PC-9 (cell line): ENCODE results near the gene TNFSF11. TPM values are rescaled to one million over a fixed set of nuclear protein-coding genes. Genes with fewer than 3 reads are reported as not detected.

Experiments
- BruUV-seq: library from RNA; stranded (reverse); fragments of 400-500 nt; replicated peaks from 2 replicates; lab custom pipeline; 2021; lab: Mats Ljungman, UMichigan
- CTCF ChIA-PET: fragments of 300-600 bp; sonication (Branson Sonifier 250); formaldehyde crosslinking; loops from one replicate; lab custom pipeline; 2022; ENCODE audit warnings: antibody characterized with exemption; lab: Charles Lee
- POLR2A ChIA-PET: fragments of 300-600 bp; sonication (Branson Sonifier 250); formaldehyde crosslinking; loops from one replicate; lab custom pipeline; 2022; ENCODE audit warnings: antibody characterized with exemption; ENCODE audit not compliant: unreplicated experiment; lab: Charles Lee
- DNase-seq, 2 experiments: peaks; one replicate each; pipeline versions ENCODE4 v3.0.0 to v3.0.0-alpha.2; 2015 to 2022; ENCODE audit warnings: mixed read lengths in 1 of 2
- H2AFZ ChIP-seq: fragments of 200-600 bp; sonication (generic); 2 replicates; pipeline ENCODE4 v1.8.1; 2017; ENCODE audit warnings: antibody characterized with exemption
- H3F3A ChIP-seq: fragments of 200-600 bp; sonication (generic); 2 replicates; pipeline ENCODE4 v1.8.1; 2017; ENCODE audit warnings: antibody characterized with exemption, mild to moderate bottlenecking, low read depth; ENCODE audit not compliant: insufficient read depth
- H3K27ac ChIP-seq: fragments of 200-600 bp; sonication (generic); 2 replicates; pipeline ENCODE4 v1.6.1; 2016; ENCODE audit warnings: mixed run types
- H3K27me3 ChIP-seq: fragments of 200-600 bp; sonication (generic); 2 replicates; pipeline ENCODE4 v1.6.1; 2016; ENCODE audit warnings: low read depth, mixed run types; ENCODE audit not compliant: insufficient read depth
- H3K36me3 ChIP-seq: fragments of 200-600 bp; sonication (generic); 2 replicates; pipeline ENCODE4 v1.6.1; 2016; ENCODE audit warnings: low read depth, mixed run types
- H3K4me1 ChIP-seq: fragments of 200-600 bp; sonication (generic); replicated peaks from 2 replicates; pipeline ENCODE4 v1.6.1; 2016; ENCODE audit warnings: mixed run types; ENCODE audit not compliant: insufficient read depth
- H3K4me2 ChIP-seq: fragments of 200-600 bp; sonication (generic); 2 replicates; pipeline ENCODE4 v1.6.1; 2017; ENCODE audit warnings: mixed run types
- H3K4me3 ChIP-seq: fragments of 200-600 bp; sonication (generic); 2 replicates; pipeline ENCODE4 v1.6.1; 2016; ENCODE audit warnings: mixed run types
- H3K79me2 ChIP-seq: fragments of 200-600 bp; sonication (generic); 2 replicates; pipeline ENCODE4 v1.6.1; 2017; ENCODE audit warnings: low read depth, mixed run types
- H3K9me2 ChIP-seq: fragments of 200-600 bp; sonication (generic); 2 replicates; pipeline ENCODE4 v1.8.1; 2017; ENCODE audit warnings: mild to moderate bottlenecking; ENCODE audit not compliant: insufficient read depth
- H3K9me3 ChIP-seq: fragments of 200-600 bp; sonication (generic); 2 replicates; pipeline ENCODE4 v1.8.1; 2016; ENCODE audit warnings: low read depth; ENCODE audit not compliant: insufficient read depth
- H4K20me1 ChIP-seq: fragments of 200-600 bp; sonication (generic); 2 replicates; pipeline ENCODE4 v1.8.1; 2017; ENCODE audit not compliant: insufficient read depth
- CTCF ChIP-seq: fragments of 200-600 bp; sonication (generic); conservative IDR thresholded peaks from 2 replicates; pipeline ENCODE4 v1.6.1; 2017; ENCODE audit warnings: mixed run types, antibody characterized with exemption, mild to moderate bottlenecking, moderate library complexity
- EZH2 ChIP-seq: fragments of 200-600 bp; sonication (generic); IDR thresholded peaks from 2 replicates; pipeline ENCODE4 v1.8.0; 2017; ENCODE audit warnings: antibody characterized with exemption, low read depth
- intact Hi-C: fragments of 100-400 bp; cut with micrococcal nuclease; formaldehyde crosslinking; loops from one replicate; pipeline ENCODE4 v1.10.0; 2022; ENCODE audit not compliant: unreplicated experiment
- total RNA-seq: library from RNA; stranded (reverse); gene quantifications from 2 replicates; pipeline ENCODE4 v1.2.3, GENCODE V29; 2021

TNFSF11 gene
- total RNA-seq, 1 experiment from 2014 or later: not detected

GRCh38 chr13:42597505-42597904, 23.6 kb downstream of the TNFSF11 start:
- H3K36me3 ChIP-seq: no peaks in the 10 kb centered on the region
- no peak for DNase-seq
- H3K9me3 ChIP-seq: no peaks in the 10 kb centered on the region
- no peaks in the 10 kb centered on the region for H3K9me2 ChIP-seq
- peaks cover 10% of the 10 kb centered on the region for H3K4me1 ChIP-seq
- H3K79me2 ChIP-seq: no peaks in the 10 kb centered on the region
- TF ChIP-seq CTCF (no peak), EZH2 (no peak)
- H3K27ac ChIP-seq: no peak overlapping the region
- intact Hi-C loops: loop anchor here (10.0 kb wide), 2 partner anchors 263 to 1207 kb away; no protein-coding TSS in a partner anchor
- no peaks in the 10 kb centered on the region for H3K27me3 ChIP-seq
- ChIA-PET CTCF (no interaction called here), POLR2A (no interaction called here)
- H3K4me3 ChIP-seq: no peak overlapping the region
- peaks cover 6% of the 10 kb centered on the region; the same call in 1 of the 2 replicates for H3F3A ChIP-seq
- no TSS peak for BruUV-seq
- H4K20me1 ChIP-seq: no peaks in the 10 kb centered on the region
- no peak overlapping the region for H2AFZ ChIP-seq
- no peak overlapping the region for H3K4me2 ChIP-seq

GRCh38 chr13:42600943-42601342, 27.0 kb downstream of the TNFSF11 start:
- no peak overlapping the region for H3K27ac ChIP-seq
- no peaks in the 10 kb centered on the region for H3K9me3 ChIP-seq
- intact Hi-C loops: no loop called here
- H3K9me2 ChIP-seq: no peaks in the 10 kb centered on the region
- CTCF ChIA-PET: no interaction called here
- H4K20me1 ChIP-seq: no peaks in the 10 kb centered on the region
- H3K4me1 ChIP-seq: no peaks in the 10 kb centered on the region
- H3K36me3 ChIP-seq: no peaks in the 10 kb centered on the region
- no peak overlapping the region for H3K4me2 ChIP-seq
- POLR2A ChIA-PET: no interaction called here
- no TSS peak for BruUV-seq
- no peak for TF ChIP-seq CTCF
- TF ChIP-seq EZH2: no peak
- H3K4me3 ChIP-seq: no peak overlapping the region
- H3K27me3 ChIP-seq: no peaks in the 10 kb centered on the region
- no peak overlapping the region for H2AFZ ChIP-seq
- H3F3A ChIP-seq: no peaks in the 10 kb centered on the region
- DNase-seq: no peak
- no peaks in the 10 kb centered on the region for H3K79me2 ChIP-seq

DNA sequence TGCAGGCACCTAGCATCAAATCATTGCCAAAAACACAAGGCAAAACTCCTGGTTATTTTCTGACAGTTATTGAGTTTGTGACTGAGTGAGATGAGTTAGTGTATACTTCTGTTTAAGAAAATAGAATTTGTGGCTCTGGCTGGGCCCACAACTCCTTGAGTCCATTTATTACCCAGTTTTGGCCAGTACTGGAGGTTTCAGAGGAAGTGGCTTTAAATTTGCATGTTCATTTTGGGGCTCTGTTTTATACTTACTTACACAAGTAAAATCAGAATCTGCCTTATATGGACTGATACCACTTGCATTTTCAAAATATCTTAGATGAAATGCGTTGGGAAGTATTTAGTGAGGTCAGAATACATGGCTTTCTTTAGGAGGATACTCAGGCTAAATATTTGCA, 29.0 kb downstream of the TNFSF11 start:
- Histone ChIP-seq H3K79me2 (no peaks in the 10 kb centered on the region), H3F3A (no peaks in the 10 kb centered on the region), H3K4me3 (no peak overlapping the region), H3K27me3 (no peaks in the 10 kb centered on the region), H2AFZ (no peak overlapping the region), H3K4me1 (no peaks in the 10 kb centered on the region), H4K20me1 (no peaks in the 10 kb centered on the region), H3K27ac (no peak overlapping the region), H3K9me3 (no peaks in the 10 kb centered on the region), H3K4me2 (no peak overlapping the region), H3K36me3 (no peaks in the 10 kb centered on the region), H3K9me2 (no peaks in the 10 kb centered on the region)
- ChIA-PET CTCF (no interaction called here), POLR2A (no interaction called here)
- DNase-seq: no peak
- intact Hi-C loops: no loop called here
- BruUV-seq: no TSS peak
- TF ChIP-seq EZH2: no peak

GRCh38 chr13:42603571-42603970, 29.6 kb downstream of the TNFSF11 start:
- H3K79me2 ChIP-seq: no peaks in the 10 kb centered on the region
- TF ChIP-seq EZH2 (no peak), CTCF (no peak)
- no peaks in the 10 kb centered on the region for H3K36me3 ChIP-seq
- no peak overlapping the region for H3K4me2 ChIP-seq
- H3K27me3 ChIP-seq: no peaks in the 10 kb centered on the region
- ChIA-PET POLR2A (no interaction called here), CTCF (no interaction called here)
- H3F3A ChIP-seq: no peaks in the 10 kb centered on the region
- DNase-seq: no peak
- intact Hi-C loops: no loop called here
- H3K27ac ChIP-seq: no peak overlapping the region
- no peak overlapping the region for H3K4me3 ChIP-seq
- no peaks in the 10 kb centered on the region for H3K9me2 ChIP-seq
- H2AFZ ChIP-seq: no peak overlapping the region
- BruUV-seq: no TSS peak
- no peaks in the 10 kb centered on the region for H4K20me1 ChIP-seq
- no peaks in the 10 kb centered on the region for H3K4me1 ChIP-seq
- H3K9me3 ChIP-seq: no peaks in the 10 kb centered on the region
